Kidney glomerular epithelial cell (primary cell): ENCODE results near the gene KCNMA1.

ENCODE experiments used
- DNase-seq: peaks from one replicate; lab custom pipeline; 2025; lab: John Stamatoyannopoulos, UW

Gene KCNMA1

DNA sequence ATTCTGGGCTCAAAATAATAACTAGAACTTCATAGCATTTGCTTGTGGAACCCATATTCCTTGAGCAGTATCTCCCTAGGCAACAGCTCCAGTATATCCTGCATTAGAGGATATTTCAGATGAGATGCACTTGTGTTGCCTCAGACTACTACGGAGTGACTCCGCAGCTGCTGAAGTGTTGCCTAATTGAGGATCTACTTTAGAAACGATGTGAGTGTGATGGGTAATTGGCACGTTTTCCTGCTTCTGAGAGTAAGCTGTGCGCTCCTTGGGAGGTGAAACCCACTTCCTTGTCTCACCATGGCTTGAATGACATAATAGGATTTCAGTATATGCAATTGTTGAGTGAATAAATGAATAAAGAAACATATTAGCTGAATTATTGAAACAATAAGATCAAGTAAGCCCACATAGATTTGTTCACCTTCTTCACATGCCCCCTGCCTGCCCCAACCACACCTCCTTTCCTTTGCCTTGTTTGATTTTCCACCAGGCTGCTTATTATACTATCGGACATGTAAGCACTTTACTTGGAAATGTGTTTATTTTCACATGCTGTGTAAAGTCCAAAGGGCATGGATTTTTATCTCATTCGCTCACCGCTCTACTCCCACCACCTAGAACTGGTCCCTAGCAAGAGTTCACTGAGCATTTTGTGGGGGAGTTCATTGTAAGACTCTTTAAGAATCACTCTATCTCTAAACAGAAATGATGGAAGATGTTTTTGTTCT, 303.8 kb downstream of the KCNMA1 start:
- DNase-seq = no peak

DNA sequence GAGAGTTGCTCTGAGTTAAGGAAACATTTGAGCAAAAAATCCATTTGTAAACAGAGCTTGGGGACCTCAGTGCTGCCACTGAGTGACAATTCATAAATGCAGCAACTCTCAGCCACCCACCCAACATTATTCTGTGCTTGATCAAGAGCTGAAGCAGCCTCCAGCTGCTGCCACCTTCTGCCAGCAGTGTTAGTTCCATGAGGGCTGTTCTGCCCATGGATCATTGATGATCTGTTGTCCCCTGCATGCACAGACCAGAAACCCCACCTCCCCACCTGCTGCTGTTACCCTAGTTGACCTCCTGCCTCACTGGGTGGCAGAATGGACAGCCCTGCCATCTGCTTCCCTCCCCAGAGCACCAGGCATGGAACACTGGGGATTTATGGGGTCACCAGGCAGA, 305.4 kb downstream of the KCNMA1 start:
- no peak for DNase-seq

DNA sequence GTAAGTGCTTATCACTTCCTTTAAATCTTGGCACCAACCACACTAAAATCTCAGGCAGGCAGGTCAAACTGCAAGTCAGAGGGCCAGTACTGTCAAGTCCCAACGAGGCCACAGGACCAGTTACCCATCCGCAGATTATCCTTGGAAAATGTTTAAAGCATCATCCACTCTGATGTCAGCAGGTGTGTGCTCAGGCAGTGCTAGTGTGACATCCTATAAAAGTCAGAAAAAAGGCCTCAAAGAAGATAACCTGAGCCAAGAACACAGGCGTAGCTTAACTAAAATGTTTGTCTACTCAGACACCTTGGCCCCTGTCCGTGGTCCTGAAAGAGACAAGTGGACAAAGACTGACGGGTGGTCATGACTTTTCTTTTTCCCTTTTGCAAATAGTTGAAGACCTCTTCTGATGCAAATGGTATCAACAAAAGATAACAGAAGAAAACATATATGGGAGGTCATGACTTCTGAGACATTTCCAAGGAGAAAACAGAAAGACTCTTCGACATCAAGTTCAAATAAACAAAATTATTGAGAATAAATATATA, 309.3 kb downstream of the KCNMA1 start:
- no peak for DNase-seq

DNA sequence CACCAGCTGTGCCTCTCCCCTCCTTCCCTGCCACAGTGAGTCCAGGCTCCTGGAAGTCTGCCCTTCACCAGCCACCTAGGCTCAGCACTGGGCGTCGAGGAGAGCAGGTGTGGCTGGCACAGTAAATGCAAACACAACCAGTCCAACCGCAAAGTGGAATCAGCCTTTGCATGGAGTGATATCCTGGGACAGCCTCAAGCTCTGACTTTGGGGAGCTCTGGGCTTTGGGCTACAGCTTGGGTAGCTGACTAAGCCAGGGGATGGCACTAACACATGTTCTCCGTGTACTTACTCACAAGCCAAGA, 312.4 kb downstream of the KCNMA1 start:
- DNase-seq = no peak

DNA sequence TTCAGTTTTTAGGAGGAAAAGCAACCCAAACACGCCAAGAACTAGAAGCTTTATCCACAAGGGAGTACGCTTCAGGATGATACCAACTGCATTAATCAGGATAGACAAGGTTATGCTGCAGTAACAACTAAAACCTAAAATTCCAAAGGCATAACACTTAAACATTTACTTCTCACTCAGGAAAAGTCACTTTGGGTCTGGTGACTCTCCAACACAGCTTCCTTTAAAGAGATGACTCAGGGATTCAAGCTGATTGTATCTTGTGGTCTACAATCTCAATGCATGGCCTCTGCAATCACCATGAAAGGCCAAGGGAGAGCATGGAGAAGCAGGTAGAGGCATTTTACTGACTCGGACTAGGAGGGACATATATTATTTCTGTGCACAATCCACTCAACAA, 315.8 kb downstream of the KCNMA1 start:
- no peak for DNase-seq

DNA sequence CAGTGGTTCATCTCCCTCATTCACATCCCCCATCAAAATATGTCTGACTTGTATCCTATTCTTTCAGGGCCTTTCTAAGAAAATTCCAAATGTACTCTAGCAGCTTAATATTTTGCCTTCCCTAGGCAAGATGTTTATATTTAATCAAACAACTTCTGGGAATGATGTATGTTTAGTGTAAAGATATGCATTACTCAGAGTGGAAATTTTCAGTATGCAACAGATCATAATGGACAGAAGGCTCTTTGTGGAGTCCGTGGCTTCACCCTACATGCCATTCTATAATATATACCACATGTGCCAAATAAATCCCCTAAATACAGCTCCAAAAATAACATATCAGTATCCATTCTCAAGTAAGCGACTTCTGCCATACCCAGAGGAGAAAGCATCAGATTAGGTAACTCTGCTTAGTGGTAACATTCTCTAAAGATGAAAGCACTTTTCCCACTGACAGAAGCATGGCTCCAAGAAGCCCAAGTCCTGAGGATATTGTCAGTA, 316.6 kb downstream of the KCNMA1 start:
- no peak for DNase-seq

DNA sequence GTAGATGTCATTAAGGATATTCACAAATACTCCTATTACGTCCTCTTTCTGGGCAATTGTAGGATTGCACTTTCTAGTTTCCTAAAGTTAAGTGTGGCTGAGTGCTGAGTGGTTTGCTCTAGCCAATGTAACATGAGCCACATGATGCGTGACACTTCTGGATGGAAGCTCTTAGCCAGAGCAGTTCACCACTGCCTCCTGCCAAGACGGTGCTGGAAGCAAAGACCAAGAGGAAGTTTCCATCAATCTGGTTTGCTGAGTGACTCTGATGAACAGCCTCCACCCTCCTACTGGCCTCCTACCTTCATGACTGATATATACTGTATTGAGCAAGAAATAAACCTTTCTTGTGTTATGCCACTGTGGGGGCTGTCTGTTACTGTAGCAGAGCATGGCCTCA, 318.1 kb downstream of the KCNMA1 start:
- no peak for DNase-seq

DNA sequence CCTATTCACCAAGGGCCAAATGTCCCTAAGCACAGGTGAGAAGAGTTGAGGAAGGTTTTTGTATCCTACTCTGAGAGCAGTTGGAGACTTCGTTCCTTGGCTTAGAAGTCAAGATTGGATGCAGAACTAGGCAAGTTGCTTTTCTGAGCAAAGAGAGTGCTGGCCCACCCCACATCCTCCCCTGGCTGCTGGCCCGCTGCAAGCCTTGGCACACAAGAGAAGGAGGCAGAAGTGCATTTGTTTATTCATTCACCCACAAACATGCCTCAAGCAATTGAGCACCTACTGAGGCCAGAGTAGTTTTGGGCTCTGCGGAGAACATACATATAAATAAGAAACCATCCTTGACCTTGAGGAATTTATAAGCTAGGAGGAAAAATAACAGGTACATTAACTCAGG, 318.9 kb downstream of the KCNMA1 start:
- DNase-seq = no peak

DNA sequence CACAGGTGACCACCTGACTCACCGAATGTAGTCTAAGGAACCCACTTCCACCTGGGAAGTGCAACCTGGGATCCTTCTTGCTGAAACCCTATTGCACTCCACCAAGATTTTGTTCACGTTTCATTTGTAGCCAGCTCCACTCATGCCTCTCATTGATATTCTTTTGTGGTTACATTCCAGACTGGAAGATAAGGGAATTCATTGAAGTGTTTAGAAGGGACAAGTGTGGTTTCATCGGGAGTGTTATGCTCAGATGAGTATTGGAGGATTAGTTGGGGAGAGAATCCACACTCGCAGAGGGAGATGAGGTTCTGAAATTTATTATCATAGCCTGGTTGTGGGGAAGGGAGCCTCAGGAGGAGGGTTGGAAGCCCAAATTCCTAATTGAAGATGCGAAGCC, 320.4 kb downstream of the KCNMA1 start:
- DNase-seq = peak; percentile 51

DNA sequence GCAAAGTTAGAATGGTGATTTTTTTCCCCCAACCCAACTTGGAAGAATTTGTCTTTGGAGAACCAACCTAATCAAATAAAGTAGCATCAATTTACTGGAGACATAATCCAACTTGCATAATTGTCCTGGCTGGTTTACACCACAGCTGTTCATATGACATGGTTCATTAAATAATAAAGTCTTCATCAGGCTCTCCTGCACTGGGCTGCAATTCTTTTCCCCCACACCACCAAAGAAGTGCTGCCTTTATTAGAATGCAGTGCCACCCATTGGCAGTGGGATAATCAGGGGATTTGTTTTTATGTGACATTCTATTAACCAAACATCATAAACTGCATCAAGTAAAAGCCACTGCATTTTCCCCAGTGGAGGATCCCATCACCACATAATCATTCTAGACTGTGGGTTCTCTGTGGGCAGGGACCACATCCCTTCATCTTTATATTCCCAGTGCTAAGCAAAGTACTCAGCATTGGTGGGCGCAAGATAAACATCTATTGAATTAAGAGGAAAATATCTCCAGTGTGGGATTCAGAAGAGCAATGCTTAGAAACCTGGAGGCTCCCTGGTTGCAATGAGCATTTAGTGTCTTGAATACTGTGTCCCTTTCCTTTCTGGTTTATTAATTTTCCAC, 322.0 kb downstream of the KCNMA1 start:
- no peak for DNase-seq

DNA sequence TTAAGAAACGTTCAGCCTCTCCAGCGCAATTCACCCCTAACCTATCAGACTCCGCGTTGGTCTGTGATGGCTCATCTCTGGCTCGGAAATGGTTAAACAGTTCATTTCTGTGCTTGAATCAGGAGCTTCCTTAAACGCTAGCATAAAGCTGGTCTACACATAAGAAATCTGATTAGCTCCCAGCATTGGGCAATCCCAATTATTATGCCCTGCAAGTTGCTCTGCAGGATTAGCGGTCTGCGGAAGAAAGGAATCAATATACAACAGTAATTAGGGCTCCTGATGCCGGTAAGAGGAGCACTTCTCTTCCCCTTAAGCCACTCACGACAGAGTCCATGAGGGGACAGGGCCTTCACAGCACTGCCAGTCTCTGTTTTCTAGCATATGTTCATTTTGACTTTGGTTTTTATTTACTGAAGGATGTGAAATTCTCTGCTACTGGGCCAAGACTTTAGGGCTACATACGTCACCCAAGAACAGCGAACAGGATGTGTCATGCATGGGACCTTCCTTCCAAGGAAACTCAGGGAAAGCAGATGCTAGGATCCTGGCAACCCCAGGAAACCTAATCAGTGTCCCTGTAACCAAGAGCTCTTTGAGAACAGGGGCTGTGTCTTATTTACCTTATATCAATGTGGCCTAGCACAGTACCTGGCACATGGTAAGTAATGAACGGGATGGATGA, 324.4 kb downstream of the KCNMA1 start:
- no peak for DNase-seq

DNA sequence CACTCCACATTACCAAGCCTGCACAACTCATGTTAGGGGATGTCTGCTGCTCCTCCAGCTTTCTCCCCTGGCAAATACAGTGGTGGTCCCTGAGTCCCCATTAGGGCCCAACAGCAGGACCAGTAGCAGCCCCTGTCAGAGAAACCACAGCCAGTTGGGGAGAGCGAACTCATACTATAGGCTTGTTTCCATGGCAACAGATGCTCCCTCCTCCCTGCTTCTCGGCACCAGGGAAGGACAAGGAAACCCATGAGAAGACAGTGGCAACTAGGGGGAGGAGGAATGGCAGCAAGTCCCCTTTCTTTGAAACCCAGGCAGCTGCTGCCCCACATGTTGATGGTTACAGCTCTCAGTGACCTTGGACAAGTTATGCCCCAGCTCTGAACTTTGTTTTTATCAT, 326.4 kb downstream of the KCNMA1 start:
- DNase-seq = no peak

DNA sequence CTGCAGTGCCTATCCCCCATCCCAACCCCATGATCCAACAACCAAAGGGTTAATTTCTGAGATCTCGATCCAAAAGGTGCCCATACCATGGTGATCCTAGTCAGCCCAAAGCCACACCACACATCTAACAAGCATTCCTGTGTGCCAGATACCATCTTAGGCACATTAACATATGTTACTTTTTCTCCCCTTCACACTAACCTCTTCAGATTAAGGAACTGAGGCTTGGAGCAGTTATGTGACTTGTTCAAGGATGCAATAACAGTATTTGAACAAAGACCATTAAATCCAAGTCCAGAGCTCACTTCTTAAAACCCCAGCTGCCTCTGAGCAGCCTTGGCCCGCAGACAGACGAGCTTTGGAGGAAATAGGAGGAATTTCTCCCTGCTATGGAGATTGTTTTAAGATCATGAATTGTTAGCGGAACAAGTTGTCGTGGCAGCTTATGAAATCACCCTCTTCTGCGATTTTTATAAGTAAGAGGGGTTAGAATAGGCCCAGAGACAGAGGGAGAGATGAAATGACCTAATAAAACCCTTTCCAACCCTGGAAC, 327.2 kb downstream of the KCNMA1 start:
- no peak for DNase-seq

DNA sequence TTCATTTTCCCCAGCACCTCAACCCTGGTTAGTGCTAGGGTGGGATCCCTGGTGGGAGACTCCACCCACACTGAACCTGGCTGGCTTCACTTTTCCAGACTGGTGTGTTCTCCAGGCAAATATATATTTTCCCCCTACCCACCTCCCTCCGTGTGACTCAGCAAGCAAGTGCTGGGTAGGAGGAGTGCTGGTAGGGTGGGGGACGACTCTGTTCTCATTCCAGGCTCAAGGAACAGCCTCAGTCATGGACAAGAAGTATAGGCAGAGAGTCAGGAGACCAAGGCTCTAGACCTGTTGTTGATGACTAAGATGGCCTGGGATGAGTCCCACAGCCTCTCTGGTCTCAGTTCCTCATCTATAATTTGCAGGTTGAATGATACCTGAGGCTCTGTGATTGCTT, 328.1 kb downstream of the KCNMA1 start:
- DNase-seq = no peak

DNA sequence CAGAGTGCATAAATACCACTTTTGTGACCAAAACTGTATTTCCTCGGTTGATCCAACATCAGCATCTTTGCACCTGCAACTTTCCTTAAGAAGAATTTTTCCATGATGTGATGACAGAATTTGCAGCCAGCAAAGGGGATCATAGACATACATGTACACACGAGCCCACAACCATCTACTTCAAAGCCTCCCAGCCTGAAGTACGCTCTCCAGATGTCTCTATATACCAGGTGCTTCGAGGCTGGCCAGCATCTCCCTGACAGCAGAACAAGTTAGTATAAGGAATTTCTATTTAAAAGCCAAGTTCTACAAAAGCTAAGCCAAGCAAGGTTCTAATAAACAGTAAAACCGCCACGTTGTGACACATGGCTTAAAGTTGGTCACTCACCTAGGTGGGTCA, 328.5 kb downstream of the KCNMA1 start:
- DNase-seq = no peak

DNA sequence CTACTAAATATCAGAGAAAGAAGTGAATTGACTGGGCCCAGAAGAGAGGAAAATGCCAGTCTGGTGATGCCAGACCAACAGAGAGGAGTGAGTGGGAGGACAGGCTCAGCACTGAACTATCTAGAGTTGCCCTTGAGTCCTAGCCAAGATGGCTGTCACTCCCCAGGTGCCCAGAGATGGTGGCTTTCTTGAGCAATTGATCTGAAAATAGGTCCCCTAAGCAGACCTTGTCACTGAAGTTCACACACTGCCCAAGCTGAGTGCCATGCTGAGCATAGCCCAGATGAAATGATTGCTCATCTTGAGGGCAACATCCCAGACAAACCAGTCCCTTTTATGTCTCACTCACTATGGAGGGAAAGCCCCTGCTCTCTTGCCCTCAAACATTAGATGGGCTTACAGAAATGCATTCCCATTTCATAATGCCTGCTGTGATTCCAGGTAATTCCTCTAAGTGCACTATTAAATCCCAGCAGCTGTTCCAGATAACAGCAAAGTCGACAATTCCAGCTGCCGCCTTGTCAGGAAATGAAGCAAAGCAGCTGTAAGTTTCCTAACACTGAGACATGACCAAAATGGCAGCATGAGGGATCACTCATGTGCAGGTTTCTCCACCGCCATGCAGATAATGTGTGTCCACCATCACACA, 329.4 kb downstream of the KCNMA1 start:
- no peak for DNase-seq

DNA sequence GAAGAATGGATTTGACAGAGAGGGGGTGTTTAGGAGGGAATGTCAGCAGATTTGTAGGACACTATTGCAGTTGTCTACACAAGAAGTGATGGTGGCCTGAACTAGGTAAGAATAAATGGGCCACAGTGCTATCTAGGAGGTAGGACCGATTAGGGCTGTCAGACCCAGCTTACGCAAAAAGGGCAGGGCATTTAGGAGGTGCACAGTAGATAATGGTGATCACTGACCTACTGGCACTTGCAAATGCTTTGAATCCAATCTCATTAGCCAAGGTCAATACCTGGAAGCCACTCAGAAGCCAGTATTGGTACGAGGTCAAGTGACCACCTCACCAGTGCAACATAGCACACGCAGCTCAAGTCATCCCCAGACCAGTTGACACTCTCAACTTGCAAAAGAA, 330.9 kb downstream of the KCNMA1 start:
- no peak for DNase-seq

DNA sequence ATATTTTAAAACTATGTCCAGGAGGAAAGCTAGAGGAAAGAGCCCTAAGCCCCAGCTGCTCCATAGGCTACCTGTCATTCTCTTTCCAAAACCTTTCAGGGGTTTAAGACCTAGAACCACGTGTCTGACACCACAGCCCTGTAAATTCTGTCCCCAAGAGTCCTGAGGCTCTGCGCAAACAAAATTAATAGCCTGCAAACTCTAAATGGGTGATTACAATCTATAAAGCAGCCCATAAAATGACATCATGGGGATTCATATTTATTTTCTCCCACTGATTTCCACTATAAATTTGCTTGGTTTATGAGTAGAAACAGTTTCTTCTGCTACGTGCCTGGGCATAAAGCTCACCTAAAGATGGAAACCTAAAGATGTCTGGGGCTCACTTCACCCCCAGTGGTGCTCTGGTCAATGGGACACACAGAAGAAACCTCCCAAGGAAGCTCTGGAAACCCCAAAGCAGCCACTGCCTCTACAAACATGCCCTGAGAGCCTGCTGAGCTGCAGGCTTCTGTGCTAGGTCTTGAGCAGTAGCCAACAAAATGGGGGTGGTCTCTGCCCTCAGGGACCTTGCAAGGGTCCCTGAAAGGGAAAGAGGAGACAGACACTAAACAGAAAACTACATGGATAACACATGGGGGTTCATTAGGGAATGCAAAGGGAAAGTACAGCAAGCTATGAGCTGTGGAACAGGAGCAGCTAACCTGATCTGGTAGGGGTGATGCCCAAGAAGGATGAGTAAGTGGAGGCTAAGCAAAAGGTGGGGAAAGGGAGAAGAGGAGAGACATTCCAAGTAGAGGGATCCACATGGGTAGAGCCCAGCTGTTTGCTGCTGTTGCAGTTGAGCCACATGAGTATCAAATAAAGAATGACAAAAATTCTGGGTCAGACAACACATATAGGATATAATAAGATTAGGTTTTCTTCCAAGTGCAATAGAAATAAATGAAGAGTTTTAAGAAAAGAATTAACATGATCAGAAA, 331.7 kb downstream of the KCNMA1 start:
- DNase-seq = no peak

DNA sequence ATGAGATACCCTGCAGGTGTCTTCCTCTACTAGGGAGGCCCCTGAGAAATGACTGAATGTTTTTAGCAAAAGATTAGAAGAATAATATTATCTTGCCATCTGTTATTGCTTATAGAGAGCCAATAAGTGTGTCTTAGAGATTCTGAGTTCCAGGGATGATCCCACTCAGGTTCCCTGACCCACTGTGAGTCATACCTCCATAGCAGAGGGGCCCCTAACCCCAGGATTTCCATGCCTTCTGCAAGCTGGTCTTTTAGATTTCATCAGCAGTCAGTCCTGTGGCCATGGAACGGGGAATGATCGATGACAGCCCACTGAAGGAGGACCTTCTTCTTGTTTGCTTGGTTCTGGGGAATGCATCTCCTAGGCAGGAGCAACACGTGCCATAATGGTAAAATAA, 333.4 kb downstream of the KCNMA1 start:
- DNase-seq = no peak

DNA sequence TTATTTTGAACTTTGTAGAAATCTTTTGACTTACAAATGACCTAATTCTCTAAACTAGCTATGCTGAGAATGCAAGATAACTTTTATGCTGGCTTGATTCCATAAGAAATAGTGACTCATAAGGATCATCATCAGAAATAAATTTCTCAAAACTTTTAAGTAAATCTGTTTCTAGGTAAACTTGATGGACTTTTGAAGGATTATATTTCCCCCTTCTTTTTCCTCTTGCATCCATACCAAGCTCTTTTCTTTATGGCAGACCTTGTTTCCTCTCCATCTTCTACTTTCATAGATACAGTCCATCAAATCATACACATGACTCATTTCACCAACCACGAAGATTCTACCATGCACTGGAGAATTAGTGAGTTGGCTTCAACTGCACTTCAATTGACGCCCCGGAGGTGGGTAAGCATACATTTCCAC, 336.3 kb downstream of the KCNMA1 start:
- peak; percentile 96 for DNase-seq

DNA sequence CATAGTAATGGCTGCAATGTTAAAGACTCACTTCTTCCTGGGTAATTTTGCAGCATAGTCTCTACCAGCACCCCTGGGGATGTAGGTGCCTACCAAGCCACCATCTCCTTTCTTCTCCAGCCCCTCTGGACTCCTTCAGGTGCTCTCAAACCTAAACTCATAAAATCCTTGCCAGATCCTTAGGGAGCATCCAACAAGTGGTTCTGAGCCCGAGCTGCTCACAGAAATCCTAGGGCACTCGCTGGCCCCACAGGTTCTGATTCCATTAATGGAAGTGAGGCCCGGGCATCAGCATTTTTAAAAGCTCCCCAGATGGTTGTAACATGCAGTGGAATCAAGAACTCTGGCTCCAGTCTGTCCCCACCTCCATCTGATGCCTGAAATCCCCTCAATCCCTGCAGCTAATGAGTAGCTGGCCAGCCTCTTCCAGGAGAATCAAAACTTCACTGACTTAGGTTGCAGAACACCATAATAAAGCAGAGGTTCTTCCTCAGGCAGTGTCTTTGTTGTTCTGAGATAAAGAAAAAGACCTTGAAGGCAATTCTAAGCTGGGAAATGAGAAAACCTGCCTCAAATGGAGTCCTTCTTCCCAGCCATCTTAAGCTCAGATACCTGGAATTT, 336.8 kb downstream of the KCNMA1 start:
- no peak for DNase-seq
